Panc1 (cell line): ENCODE measurements around the gene CCNJL.

Experiments
- CTCF ChIP-seq: fragments of 450-650 bp; IDR thresholded peaks from 2 replicates; pipeline ENCODE4 v1.5.1; 2017; ENCODE audit warnings: mild to moderate bottlenecking
- POLR2AphosphoS5 ChIP-seq: IDR thresholded peaks from 2 replicates; pipeline ENCODE4 v1.6.1; 2012; ENCODE audit warnings: mild to moderate bottlenecking, low read depth, low read length, moderate library complexity

- no peak for TF ChIP-seq CTCF
- TF ChIP-seq POLR2AphosphoS5: no peak
Observed at GRCh38 chr5:160280384-160281095, 31.8 kb downstream of the CCNJL start.
